NCI-H82 treated with DMSO at 0.1 percent for 48 hours (cell line): ENCODE data around the gene GFM2.
"Not testable (repeated sequence)": the region's sequence is repeated elsewhere in the genome, so short reads cannot be mapped to it uniquely, and the experiment has no call there.

ENCODE experiments used
- DNase-seq: peaks from one replicate; lab custom pipeline; 2025; ENCODE audit not compliant: unreplicated experiment; lab: John Stamatoyannopoulos, UW

GFM2 gene, protein sequence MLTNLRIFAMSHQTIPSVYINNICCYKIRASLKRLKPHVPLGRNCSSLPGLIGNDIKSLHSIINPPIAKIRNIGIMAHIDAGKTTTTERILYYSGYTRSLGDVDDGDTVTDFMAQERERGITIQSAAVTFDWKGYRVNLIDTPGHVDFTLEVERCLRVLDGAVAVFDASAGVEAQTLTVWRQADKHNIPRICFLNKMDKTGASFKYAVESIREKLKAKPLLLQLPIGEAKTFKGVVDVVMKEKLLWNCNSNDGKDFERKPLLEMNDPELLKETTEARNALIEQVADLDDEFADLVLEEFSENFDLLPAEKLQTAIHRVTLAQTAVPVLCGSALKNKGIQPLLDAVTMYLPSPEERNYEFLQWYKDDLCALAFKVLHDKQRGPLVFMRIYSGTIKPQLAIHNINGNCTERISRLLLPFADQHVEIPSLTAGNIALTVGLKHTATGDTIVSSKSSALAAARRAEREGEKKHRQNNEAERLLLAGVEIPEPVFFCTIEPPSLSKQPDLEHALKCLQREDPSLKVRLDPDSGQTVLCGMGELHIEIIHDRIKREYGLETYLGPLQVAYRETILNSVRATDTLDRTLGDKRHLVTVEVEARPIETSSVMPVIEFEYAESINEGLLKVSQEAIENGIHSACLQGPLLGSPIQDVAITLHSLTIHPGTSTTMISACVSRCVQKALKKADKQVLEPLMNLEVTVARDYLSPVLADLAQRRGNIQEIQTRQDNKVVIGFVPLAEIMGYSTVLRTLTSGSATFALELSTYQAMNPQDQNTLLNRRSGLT

DNA sequence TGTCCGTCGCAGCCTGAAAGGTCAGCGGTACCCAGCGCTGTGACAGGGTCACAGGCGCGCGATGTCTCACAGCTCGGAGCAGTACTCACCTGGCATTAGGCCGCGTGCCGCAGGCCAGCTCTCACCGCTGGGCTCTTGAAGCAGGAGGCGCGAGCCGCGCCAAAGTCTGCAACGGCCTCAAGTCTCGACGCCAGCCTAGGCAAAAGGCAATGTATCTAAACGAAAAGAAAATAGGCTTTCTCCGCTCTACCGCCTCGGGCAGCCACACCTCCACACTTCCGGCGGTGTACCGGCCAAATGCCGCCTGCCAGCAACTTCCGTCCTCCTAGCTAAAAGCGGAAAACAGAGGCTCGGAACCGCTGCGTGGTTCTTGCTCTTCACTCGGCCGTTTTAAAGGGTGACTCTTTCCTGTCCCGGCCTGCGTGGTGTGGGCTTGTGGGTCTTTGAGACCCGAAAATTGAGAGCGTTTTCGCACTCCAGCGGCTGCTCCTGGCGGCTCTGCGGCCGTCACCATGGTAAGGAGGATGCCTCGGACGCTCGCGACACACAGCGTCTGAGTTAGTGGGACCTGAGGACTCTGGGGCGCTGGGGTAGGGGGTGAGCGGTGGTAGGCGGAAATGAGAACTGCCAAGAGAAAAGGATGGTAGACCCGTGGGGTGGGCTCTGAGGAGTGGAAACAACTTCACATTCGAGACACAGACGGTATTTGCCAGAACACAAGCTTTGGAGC, at the start of gene GFM2, which contains the start of gene NSA2:
Gene GFM2, minus strand, starts transcription at position 269 of the 730 bp plus-strand sequence. CDS start 3,375 bp downstream, outside the sequence.
Gene NSA2, plus strand, starts transcription at position 401 of the 730 bp plus-strand sequence. Its CDS starts 112 bp downstream, at position 513.
- peak; percentile 67 for DNase-seq

DNA sequence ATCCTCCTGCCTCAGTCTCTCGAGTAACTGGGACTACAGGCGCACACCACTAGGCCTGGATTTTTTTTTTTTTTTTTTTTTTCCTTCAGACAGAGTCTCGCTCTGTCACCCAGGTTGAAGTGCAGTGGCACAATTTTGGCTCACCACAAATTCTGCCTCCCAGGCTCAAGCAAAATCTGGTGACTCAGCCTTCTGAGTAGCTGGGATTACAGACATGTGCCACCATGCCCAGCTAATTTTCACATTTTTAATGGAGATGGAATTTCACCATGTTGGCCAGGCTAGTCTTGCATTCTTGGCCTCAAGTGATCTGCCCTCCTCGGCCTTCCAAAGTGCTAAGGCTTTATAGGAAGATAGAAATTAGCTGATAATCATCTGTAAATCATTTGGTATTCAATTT, 44.0 kb upstream of the GFM2 start:
- DNase-seq = no peak

DNA sequence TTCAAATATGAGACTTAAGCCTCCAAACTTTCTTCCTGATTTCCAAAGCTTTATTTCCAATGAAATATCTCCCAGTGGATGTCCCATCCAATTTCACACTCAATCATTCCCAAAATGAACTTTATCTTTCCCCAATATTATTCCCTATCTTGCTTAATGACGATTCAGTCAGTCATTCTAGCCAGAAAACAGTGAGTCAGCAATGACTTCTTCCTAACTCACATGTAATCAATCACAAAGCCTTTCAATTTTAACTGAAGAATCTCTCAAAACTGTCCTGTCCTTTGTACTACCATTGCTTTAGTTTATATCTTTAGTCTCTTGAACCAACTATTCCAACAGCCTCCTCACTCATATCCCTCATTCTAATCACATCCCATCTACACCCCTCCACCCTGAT, 35.0 kb upstream of the GFM2 start:
- no peak for DNase-seq

DNA sequence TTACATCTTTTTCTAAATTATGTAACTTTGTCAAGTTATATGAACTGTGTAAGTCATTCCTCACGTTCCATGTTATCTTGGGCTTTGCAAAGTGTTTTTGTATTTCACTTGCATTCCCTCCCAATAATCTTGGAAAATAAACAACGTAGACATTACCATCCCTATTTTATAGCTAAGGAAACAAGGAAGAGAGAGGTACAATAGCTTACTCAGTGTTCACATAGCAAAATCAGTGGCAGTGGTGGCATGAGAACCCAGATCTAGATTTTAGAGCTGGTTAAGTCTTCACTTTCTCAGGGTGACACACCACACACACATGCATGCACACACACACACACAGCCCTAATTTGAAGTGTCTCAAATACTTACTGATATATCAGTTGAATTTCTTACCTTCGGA, 34.3 kb upstream of the GFM2 start:
- DNase-seq = no peak

DNA sequence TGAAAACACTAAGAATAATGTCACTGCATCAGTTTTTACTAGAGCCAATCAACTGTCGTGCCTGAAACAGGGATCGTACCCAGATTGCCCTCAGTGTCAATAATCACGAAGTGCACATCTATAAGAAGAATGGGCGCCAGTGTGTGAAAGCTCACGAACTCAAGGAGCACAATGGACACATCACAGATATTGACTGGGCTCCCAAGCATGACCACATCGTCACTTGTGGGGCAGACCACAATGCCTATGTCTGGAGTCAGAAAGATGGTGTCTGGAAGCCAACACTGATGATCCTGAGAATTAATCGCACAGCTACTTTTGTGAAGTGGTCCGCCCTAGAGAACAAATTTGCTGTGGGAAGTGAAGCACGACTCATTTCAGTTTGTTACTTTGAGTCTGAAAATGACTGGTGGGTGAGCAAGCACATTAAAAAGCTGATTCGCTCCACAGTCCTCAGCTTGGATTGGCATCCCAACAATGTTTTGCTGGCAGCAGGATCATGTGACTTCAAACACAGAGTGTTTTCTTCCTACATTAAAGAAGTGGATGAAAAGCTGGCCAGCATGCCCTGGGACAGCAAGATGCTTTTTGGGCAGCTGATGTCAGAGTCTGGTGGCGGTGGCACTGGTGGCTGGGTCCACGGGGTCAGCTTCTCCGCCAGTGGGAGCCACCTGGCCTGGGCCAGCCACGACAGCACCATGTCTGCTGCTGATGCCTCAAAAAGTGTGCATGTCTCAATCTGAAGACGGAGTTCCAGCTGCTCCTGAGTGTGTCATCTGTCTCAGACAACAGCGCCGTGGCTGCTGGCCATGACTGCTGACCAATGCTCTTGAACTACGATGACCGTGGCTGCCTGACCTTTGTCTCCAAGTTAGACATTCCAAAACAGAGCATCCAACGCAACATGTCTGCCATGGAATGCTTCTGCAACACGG, 32.3 kb upstream of the GFM2 start:
- no peak for DNase-seq

DNA sequence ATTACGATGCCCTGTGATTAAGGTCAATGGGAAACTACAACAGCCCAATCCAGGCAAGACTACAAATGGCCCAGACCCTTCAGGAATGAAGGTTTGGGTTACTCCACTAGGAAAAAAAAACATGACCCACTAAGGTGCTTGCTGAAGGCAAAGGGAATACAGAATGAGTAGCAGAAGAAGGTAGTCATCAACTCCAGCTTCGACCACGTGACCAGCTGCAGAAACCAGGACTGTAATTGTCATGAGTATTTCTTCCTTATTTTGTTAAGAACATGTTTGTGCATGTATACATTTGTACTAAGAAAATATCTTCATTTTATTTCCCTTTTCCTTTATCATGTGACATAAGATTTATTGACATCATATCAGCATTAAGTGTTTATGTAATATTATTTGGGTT, 24.8 kb upstream of the GFM2 start:
- DNase-seq = not testable (repeated sequence)

DNA sequence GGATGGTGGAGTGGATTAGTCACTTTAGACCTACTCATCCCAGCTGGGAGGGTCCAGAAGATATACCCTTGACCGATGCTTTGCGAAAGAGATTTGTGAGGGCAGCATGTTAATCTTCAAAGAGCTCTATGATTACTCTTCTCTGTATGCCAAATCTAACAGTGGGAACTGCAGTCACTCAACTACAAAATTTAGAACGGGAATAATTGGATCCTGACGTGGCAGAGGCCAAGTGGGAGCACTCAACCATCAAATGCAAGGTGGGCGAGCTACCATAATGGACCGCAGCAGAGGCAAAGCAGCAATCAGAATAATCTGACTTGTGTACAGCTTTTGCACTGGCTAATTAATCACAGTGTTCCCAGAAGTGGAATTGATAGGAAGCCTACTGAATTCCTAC, 20.5 kb upstream of the GFM2 start:
- DNase-seq = no peak

DNA sequence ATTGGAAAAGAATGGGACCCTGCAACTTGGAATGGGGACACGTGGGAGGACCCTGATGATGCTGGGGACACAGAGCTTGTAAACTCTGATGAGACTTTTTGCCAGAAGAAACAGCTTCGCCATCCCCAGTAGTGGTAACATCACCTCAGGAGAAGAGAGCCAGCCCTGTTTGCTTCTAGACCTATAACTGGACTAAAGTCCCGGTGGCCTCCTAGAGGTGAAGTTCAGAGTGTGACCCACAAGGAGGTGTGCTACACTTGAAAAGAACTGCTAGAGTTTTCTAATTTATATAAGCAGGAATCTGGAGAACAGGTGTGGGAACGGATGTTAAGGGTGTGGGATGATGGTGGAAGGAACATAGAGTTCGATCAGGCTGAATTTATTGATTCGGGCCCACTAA, 19.9 kb upstream of the GFM2 start:
- no peak for DNase-seq

DNA sequence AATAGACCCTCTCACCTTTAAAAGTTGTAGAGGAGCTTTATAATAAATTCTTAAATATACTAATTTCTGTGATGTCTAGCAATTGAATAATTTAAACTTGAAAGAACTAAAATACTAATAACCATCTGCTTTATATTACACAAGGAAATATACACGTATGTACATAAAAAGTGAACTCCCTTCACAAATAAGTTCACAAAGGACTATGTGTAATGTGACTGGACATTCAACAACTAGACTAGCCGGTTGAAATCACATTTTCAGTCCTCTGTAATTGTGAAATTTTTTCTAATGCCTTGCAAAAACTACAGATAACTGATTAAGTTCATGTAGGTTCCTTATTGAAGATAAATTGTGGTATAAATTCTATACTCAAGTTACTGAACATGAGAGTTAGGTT, 11.7 kb upstream of the GFM2 start:
- DNase-seq = no peak

DNA sequence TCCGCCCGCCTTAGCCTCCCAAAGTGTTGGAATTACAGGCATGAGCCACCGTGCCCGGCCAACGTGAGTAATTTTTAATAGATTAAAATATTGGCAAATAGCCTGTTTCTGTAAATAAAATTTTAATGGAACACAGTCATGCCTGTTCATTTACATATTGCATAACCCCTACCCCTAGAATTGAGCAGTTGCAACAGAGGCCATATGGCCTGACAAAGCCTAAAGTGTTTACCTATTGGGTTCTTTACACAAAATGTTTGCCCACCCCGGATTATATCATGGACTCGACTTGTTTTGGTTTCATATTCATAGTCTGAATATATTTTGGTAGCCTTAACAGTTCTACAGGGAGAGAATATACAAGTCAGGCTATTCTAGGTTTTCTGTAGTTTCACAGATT, 5.4 kb upstream of the GFM2 start:
- no peak for DNase-seq

DNA sequence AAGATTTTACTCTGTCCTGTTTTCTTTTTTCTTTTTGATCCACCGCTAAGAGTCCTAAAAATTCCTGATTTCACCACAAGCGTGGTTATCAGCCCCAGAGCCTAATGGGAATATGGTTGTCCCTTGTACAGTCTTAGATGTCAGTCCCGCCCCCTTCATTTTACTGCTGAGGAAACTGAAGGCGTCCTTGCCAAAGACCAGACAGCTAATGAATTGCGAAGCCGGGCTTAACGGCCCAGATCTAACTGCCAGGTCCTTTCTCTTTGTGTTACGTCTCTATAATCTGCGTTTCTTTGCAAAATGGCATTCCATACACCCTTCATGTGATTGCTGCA, 629 bp upstream of the GFM2 start:
- DNase-seq = no peak

DNA sequence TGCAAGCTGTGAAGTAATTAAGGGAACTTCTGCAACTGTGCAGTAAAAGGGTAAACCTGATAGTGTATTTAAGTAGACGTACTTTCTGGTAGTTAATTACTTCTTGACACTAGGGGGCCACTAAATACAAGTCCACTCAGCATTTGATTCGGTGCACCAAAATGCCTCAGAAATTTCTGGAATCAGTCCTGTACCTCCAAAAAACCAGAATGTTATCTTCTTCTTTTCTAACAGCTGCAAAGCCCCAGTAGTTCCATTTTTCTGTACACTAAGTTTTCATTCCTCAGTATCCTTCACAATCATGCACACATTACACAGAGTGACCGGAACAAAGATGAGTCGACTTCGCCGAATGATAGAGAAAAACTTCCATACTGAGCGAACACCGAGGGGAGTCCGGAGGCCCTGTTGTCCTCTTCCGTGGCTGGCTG, 484 bp downstream of the GFM2 start:
- DNase-seq = peak; percentile 13

DNA sequence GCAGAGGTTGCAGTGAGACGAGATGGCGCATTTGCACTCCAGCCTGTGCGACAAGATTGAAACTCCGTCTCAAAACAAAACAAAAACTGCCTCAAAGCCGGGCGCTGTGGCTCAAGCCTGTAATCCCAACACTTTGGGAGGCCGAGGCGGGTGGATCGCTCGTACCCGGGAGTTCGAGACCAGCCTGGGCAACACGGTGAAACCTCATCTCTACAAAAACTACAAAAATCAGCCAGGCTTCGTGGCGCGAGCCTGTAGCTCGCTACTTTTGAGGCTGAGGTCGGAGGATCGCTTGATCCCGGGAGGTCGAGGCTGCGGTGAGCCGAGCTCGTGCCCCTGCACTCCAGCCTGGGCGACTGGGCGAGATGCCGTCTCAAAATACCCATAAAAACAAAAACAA, 988 bp downstream of the GFM2 start:
- DNase-seq = no peak

DNA sequence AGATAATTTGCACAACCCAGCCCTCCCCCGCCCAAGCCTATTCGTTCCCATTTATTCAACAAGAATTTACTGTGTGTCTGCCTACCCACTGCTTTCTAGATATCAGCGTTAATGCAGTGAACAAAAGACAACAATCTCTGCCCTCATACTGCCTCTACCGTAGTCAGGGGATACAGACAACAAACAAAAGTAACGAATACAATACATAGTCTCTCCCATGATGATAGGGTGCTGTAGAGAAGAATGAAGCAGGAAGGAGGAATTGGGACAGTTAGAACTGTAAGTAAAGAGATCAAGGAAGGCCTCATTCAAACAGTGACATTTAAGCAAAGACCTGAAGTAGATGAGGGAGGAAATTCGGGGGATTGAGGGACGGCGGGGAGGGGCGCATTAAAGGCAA, 1.7 kb downstream of the GFM2 start:
- no peak for DNase-seq

DNA sequence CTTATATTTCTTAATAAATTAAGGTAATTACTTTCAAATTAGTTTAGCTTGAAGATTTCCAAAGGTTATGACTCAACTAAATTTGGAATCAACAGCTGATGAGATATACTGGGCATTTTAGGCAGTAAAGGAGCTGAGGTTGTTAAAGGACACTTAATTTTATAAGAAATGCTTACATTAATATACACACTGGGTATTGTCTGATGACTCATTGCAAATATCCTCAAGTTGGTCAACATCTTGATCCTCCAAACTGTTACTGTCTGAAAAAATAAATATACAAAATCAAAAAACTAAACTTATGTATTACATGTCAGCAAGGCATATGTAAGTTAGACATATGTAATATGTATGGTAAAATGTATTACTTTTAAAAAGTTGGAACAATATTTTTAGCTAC, 3.4 kb downstream of the GFM2 start:
- no peak for DNase-seq

DNA sequence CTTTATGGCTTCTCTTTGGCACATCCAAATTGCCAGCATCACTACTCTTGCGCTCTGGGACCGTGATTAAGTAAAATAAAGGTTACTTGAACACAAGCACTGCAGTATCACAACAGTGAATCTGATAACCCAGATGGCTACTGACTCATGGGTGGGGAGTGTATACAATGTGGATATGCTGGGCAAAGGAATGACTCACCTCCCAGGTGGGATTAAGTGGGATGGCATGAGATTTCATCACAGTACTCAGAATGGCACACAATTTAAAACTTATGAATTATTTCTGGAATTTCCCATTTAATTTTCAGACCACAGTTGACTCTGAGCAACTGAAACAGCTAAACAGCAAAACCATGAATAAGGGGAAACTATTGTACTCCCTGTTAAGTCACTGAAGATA, 4.3 kb downstream of the GFM2 start:
- no peak for DNase-seq

DNA sequence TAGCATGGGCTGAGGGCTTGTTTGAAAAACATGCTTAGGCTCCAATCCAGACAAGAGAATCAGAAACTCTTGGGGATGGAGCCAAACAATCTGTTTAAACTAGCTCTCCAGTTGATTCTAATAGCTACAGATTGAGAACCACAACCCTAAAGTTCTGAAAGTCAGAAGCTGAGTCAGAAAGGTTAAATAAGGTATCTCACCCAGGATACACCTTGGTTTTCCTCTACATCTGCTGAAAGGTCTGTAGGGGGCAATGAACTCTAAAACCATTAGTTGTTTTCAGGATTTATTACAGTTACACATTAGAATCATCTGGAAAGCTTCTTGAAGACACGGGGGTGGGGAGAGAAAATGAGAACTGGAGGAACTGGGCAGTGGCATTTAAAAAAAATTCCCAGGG, 5.7 kb downstream of the GFM2 start:
- DNase-seq = no peak

DNA sequence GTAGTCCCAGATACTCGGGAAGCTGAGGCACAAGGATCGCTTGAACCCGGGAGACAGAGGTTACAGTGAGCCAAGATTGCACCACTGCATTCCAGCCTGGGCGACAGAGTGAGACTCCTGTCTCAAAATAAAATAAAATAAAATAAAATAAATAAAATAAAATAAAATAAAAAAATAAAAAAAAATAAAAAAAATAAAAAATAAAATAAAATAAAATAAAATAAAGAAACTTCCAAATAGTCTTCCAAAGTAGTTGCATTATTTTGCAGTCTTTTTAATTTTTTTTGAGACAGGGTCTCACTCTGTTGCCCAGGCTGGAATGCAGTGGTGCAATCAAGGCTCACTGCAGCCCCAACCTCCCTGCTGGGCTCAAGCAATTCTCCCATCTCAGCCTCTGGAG, 18.2 kb downstream of the GFM2 start:
- not testable (repeated sequence) for DNase-seq

DNA sequence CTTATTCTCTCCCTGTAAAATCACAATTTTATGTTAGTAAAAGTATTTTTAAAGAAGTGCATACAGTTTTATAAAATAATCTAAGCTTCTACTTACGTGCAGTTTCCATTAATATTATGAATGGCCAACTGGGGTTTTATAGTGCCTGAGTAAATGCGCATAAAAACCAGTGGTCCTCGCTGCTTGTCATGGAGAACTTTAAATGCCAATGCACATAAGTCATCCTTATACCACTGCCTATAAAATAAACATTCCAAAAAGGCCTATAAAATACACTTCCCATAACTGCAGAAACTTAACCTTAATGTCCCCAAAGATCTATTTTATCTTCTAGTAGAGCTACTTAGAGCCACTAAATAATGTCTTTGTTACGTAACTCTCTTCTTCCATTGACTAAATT, 28.5 kb downstream of the GFM2 start:
- no peak for DNase-seq

DNA sequence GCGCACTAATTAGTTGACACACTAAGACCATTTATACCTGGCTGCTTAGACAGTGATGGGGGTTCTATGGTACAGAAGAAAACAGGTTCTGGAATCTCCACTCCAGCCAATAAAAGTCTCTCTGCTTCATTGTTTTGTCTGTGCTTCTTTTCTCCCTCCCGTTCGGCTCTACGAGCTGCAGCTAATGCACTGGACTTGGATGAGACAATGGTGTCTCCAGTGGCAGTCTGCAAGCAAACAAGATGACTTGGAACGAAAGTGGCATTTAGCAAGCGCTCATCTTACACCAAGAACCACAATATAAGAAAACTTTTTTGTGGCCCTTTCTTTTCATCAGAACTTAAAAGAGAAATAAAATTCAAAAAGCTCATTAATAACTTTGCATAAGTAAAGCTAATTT, 30.2 kb downstream of the GFM2 start:
- DNase-seq = no peak

DNA sequence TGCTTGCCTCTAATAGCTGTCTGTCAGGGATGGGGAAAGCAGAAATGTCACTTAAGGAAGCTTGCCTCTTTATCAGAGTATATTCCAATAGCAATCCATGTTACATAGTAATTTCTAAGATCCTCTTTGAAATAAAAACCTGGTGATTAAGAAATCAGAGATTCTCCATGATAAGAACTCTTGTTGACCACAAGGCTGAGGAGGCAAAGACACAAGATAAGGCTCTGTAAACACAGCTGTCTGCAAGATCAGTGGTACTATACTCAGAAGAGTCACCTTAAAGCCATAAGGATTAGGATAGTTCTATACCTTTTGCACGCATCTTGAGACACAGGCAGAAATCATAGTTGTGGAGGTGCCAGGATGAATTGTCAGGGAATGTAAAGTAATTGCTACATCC, 41.6 kb downstream of the GFM2 start:
- no peak for DNase-seq
